Measurements from ENCODE around the gene ARHGEF39.
"Not testable (repeated sequence)": the region's sequence is repeated elsewhere in the genome, so short reads cannot be mapped to it uniquely, and the experiment has no call there.

Gene ARHGEF39

GRCh38 chr9:35637427-35637955 is 27.5 kb downstream of the ARHGEF39 start:
- not testable (repeated sequence) for H3K4ac ChIP-seq (ENCODE audit: low read depth in 1 of 2, low read length in 2 of 2); H3K4me1 ChIP-seq (ENCODE audit: control insufficient read depth, insufficient read depth, low read depth, low read length); H3K9me3 ChIP-seq (ENCODE audit: control insufficient read depth, low read length); H3K79me1 ChIP-seq (replicated peaks; ENCODE audit: low read length, poor library complexity, severe bottlenecking); H3K27me3 ChIP-seq (ENCODE audit: control insufficient read depth in 1 of 2, insufficient read depth in 1 of 2, low read length in 2 of 2); H3K14ac ChIP-seq (ENCODE audit: low read length in 2 of 2); H2BK12ac ChIP-seq (ENCODE audit: low read length in 2 of 2); H4K91ac ChIP-seq (ENCODE audit: low read length); H3K27ac ChIP-seq (ENCODE audit: low read length, poor library complexity, severe bottlenecking); H4K8ac ChIP-seq (ENCODE audit: low read length); DNase-seq; H2AK5ac ChIP-seq (ENCODE audit: low read length, severe bottlenecking); H3K23ac ChIP-seq (ENCODE audit: low read length in 2 of 2); H3K4me2 ChIP-seq (ENCODE audit: low read length, poor library complexity, severe bottlenecking); H3K18ac ChIP-seq (ENCODE audit: low read depth in 1 of 2, low read length in 2 of 2); H3K36me3 ChIP-seq (ENCODE audit: control insufficient read depth in 1 of 2, insufficient read depth in 2 of 2, low read depth in 1 of 2, low read length in 2 of 2); H2BK120ac ChIP-seq (ENCODE audit: low read depth, low read length); H2BK15ac ChIP-seq (ENCODE audit: low read depth, poor library complexity, severe bottlenecking); H2BK5ac ChIP-seq (ENCODE audit: low read depth, low read length, poor library complexity, severe bottlenecking); H3K4me3 ChIP-seq (ENCODE audit: insufficient read depth in 1 of 2, low read depth in 1 of 2, low read length in 2 of 2); H2AFZ ChIP-seq (ENCODE audit: low read depth, low read length); H3K9ac ChIP-seq (ENCODE audit: low read length)
- 92% methylated on average over 9 of the region's 9 CpGs for WGBS

- not testable (repeated sequence) for DNase-seq; H3K4me2 ChIP-seq (ENCODE audit: low read length, poor library complexity, severe bottlenecking); H2BK12ac ChIP-seq (ENCODE audit: low read length in 2 of 2); H2AFZ ChIP-seq (ENCODE audit: low read depth, low read length); H3K4me1 ChIP-seq (ENCODE audit: control insufficient read depth, insufficient read depth, low read depth, low read length); H4K91ac ChIP-seq (ENCODE audit: low read length); H2BK5ac ChIP-seq (ENCODE audit: low read depth, low read length, poor library complexity, severe bottlenecking); H3K79me1 ChIP-seq (replicated peaks; ENCODE audit: low read length, poor library complexity, severe bottlenecking); H3K9ac ChIP-seq (ENCODE audit: low read length); H3K14ac ChIP-seq (ENCODE audit: low read length in 2 of 2); H2BK120ac ChIP-seq (ENCODE audit: low read depth, low read length); H3K4me3 ChIP-seq (ENCODE audit: insufficient read depth in 1 of 2, low read depth in 1 of 2, low read length in 2 of 2); H3K9me3 ChIP-seq (ENCODE audit: control insufficient read depth, low read length); H3K27me3 ChIP-seq (ENCODE audit: control insufficient read depth in 1 of 2, insufficient read depth in 1 of 2, low read length in 2 of 2); H3K23ac ChIP-seq (ENCODE audit: low read length in 2 of 2); H3K18ac ChIP-seq (ENCODE audit: low read depth in 1 of 2, low read length in 2 of 2); H3K36me3 ChIP-seq (ENCODE audit: control insufficient read depth in 1 of 2, insufficient read depth in 2 of 2, low read depth in 1 of 2, low read length in 2 of 2); H4K8ac ChIP-seq (ENCODE audit: low read length); H3K4ac ChIP-seq (ENCODE audit: low read depth in 1 of 2, low read length in 2 of 2); H2AK5ac ChIP-seq (ENCODE audit: low read length, severe bottlenecking); H3K27ac ChIP-seq (ENCODE audit: low read length, poor library complexity, severe bottlenecking); H2BK15ac ChIP-seq (ENCODE audit: low read depth, poor library complexity, severe bottlenecking)
- WGBS: 95% methylated on average over 6 of the region's 6 CpGs
These were observed 28.1 kb downstream of the ARHGEF39 start for GRCh38 chr9:35636877-35637246.

GRCh38 chr9:35636135-35636876 is 28.7 kb downstream of the ARHGEF39 start:
- Histone ChIP-seq H2AFZ (ENCODE audit: low read depth, low read length) (no peak overlapping the region), H2BK12ac (ENCODE audit: low read length in 2 of 2) (no peak overlapping the region), H3K4me1 (ENCODE audit: control insufficient read depth, insufficient read depth, low read depth, low read length) (no peaks in the 10 kb centered on the region), H3K9ac (ENCODE audit: low read length) (no peak overlapping the region), H3K79me1 (replicated peaks; ENCODE audit: low read length, poor library complexity, severe bottlenecking) (no peaks in the 10 kb centered on the region), H4K8ac (ENCODE audit: low read length) (no peak overlapping the region), H3K4me2 (ENCODE audit: low read length, poor library complexity, severe bottlenecking) (no peak overlapping the region), H3K14ac (ENCODE audit: low read length in 2 of 2) (no peak overlapping the region), H3K23ac (ENCODE audit: low read length in 2 of 2) (no peak overlapping the region), H3K36me3 (ENCODE audit: control insufficient read depth in 1 of 2, insufficient read depth in 2 of 2, low read depth in 1 of 2, low read length in 2 of 2) (peaks cover 0 to 4% of the 10 kb centered on the region in 2 experiments), H3K4ac (ENCODE audit: low read depth in 1 of 2, low read length in 2 of 2) (no peak overlapping the region), H3K27ac (ENCODE audit: low read length, poor library complexity, severe bottlenecking) (no peak overlapping the region), H3K9me3 (ENCODE audit: control insufficient read depth, low read length) (no peaks in the 10 kb centered on the region), H2BK120ac (ENCODE audit: low read depth, low read length) (no peak overlapping the region), H2BK5ac (ENCODE audit: low read depth, low read length, poor library complexity, severe bottlenecking) (no peak overlapping the region), H2AK5ac (ENCODE audit: low read length, severe bottlenecking) (no peak overlapping the region), H3K18ac (ENCODE audit: low read depth in 1 of 2, low read length in 2 of 2) (no peak overlapping the region), H3K4me3 (ENCODE audit: insufficient read depth in 1 of 2, low read depth in 1 of 2, low read length in 2 of 2) (no peak overlapping the region), H4K91ac (ENCODE audit: low read length) (no peak overlapping the region), H3K27me3 (ENCODE audit: control insufficient read depth in 1 of 2, insufficient read depth in 1 of 2, low read length in 2 of 2) (no peaks in the 10 kb centered on the region), H2BK15ac (ENCODE audit: low read depth, poor library complexity, severe bottlenecking) (no peak overlapping the region)
- DNase-seq: no peak
- WGBS: 91% methylated on average over 8 of the region's 9 CpGs

- H3K4me3 ChIP-seq (ENCODE audit: insufficient read depth in 1 of 2, low read depth in 1 of 2, low read length in 2 of 2): no peak overlapping the region
- H3K4me1 ChIP-seq (ENCODE audit: control insufficient read depth, insufficient read depth, low read depth, low read length): no peaks in the 10 kb centered on the region
- H3K36me3 ChIP-seq (ENCODE audit: control insufficient read depth in 1 of 2, insufficient read depth in 2 of 2, low read depth in 1 of 2, low read length in 2 of 2): peaks cover 0 to 1% of the 10 kb centered on the region in 2 experiments
- no peak overlapping the region for H3K27ac ChIP-seq (ENCODE audit: low read length, poor library complexity, severe bottlenecking)
- H3K9ac ChIP-seq (ENCODE audit: low read length): no peak overlapping the region
- no peak overlapping the region for H3K18ac ChIP-seq (ENCODE audit: low read depth in 1 of 2, low read length in 2 of 2)
- H3K14ac ChIP-seq (ENCODE audit: low read length in 2 of 2): no peak overlapping the region
- H2BK5ac ChIP-seq (ENCODE audit: low read depth, low read length, poor library complexity, severe bottlenecking): no peak overlapping the region
- no peak overlapping the region for H3K4me2 ChIP-seq (ENCODE audit: low read length, poor library complexity, severe bottlenecking)
- H2AFZ ChIP-seq (ENCODE audit: low read depth, low read length): no peak overlapping the region
- no peak for DNase-seq
- H4K8ac ChIP-seq (ENCODE audit: low read length): no peak overlapping the region
- H3K9me3 ChIP-seq (ENCODE audit: control insufficient read depth, low read length): no peaks in the 10 kb centered on the region
- H2AK5ac ChIP-seq (ENCODE audit: low read length, severe bottlenecking): no peak overlapping the region
- H4K91ac ChIP-seq (ENCODE audit: low read length): no peak overlapping the region
- H3K27me3 ChIP-seq (ENCODE audit: control insufficient read depth in 1 of 2, insufficient read depth in 1 of 2, low read length in 2 of 2): no peaks in the 10 kb centered on the region
- H3K79me1 ChIP-seq (replicated peaks; ENCODE audit: low read length, poor library complexity, severe bottlenecking): no peaks in the 10 kb centered on the region
- H2BK120ac ChIP-seq (ENCODE audit: low read depth, low read length): no peak overlapping the region
- H3K23ac ChIP-seq (ENCODE audit: low read length in 2 of 2): no peak overlapping the region
- no peak overlapping the region for H2BK12ac ChIP-seq (ENCODE audit: low read length in 2 of 2)
- H3K4ac ChIP-seq (ENCODE audit: low read depth in 1 of 2, low read length in 2 of 2): no peak overlapping the region
- H2BK15ac ChIP-seq (ENCODE audit: low read depth, poor library complexity, severe bottlenecking): no peak overlapping the region
These were observed 29.3 kb downstream of the ARHGEF39 start for GRCh38 chr9:35635730-35636129.

Data from mesenchymal stem cell (in vitro differentiated cells and primary cell).